GM19238 (cell line): Measurements from ENCODE around the gene ZNF263.

Experiments
- DNase-seq: peaks from one replicate; pipeline ENCODE4 v3.0.0; 2011; ENCODE audit warnings: low spot score; ENCODE audit not compliant: insufficient read length

The ZNF263 gene

GRCh38 chr16:3317315-3317999 lies 34.2 kb downstream of the ZNF263 start:
- no peak for DNase-seq

- DNase-seq: no peak
These were observed 38.5 kb downstream of the ZNF263 start for GRCh38 chr16:3321816-3322215.

GRCh38 chr16:3327514-3327913 lies 44.2 kb downstream of the ZNF263 start:
- no peak for DNase-seq

- DNase-seq: no peak
These were observed 44.8 kb downstream of the ZNF263 start for GRCh38 chr16:3328104-3328503.

GRCh38 chr16:3328643-3329042 lies 45.4 kb downstream of the ZNF263 start:
- no peak for DNase-seq
